ENCODE measurements around the gene BRD3OS.

GRCh38 chr9:133994353-133995011, 30.8 kb upstream of the BRD3OS start:
- TF ChIP-seq, protein P1, sequence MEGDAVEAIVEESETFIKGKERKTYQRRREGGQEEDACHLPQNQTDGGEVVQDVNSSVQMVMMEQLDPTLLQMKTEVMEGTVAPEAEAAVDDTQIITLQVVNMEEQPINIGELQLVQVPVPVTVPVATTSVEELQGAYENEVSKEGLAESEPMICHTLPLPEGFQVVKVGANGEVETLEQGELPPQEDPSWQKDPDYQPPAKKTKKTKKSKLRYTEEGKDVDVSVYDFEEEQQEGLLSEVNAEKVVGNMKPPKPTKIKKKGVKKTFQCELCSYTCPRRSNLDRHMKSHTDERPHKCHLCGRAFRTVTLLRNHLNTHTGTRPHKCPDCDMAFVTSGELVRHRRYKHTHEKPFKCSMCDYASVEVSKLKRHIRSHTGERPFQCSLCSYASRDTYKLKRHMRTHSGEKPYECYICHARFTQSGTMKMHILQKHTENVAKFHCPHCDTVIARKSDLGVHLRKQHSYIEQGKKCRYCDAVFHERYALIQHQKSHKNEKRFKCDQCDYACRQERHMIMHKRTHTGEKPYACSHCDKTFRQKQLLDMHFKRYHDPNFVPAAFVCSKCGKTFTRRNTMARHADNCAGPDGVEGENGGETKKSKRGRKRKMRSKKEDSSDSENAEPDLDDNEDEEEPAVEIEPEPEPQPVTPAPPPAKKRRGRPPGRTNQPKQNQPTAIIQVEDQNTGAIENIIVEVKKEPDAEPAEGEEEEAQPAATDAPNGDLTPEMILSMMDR (IDR thresholded peaks at IDR 0.05), result peak; percentile 96 to 99 (median 98)
- no peak for TF ChIP-seq POLR2A (IDR thresholded peaks at IDR 0.05)

Data from breast epithelium (tissue), 3 donors.